ENCODE measurements around the gene NPFF. TPM values are rescaled to one million over a fixed set of nuclear protein-coding genes. Genes with fewer than 3 reads are reported as not detected.

The NPFF gene
- polyA plus RNA-seq, 1 donor (not counting 4 experiments of a cell fraction or from before 2014, with no cell fraction given) = not detected

DNA sequence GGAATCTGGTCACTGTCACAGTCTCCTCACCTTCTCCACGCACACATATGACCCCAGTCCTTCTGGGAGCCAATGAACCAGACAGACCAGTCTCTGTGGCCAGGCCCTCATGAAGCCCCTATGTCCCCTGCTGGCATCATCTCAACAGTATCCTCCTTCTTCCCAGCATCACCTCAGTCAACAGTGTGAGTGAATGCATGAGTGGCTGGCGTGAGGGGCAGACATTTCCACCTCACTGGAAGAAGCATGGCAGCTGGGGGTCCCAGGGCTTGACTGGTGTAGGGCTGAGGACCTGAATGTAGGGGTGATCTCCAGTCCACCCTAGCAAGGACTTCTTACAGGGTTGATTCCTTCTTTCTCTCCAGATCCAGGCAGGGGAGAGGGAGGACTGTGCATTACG lies 9.8 kb downstream of the NPFF start:
- H3K27ac ChIP-seq (ENCODE audit: control insufficient read depth, insufficient read depth, low read length) = no peak overlapping the region
- H3K36me3 ChIP-seq (ENCODE audit: control insufficient read depth in 2 of 2, extremely low read depth in 1 of 2, insufficient read depth in 2 of 2, low read length in 2 of 2) = no peaks in the 10 kb centered on the region
- H3K4me2 ChIP-seq (ENCODE audit: control insufficient read depth, extremely low read depth, insufficient read depth, low read depth, low read length) = no peak overlapping the region
- H2AFZ ChIP-seq (ENCODE audit: control insufficient read depth, low read length) = no peak overlapping the region
- TF ChIP-seq EZH2 (IDR thresholded peaks at IDR 0.05; ENCODE audit: low read length) = no peak
- TF ChIP-seq, protein P1, sequence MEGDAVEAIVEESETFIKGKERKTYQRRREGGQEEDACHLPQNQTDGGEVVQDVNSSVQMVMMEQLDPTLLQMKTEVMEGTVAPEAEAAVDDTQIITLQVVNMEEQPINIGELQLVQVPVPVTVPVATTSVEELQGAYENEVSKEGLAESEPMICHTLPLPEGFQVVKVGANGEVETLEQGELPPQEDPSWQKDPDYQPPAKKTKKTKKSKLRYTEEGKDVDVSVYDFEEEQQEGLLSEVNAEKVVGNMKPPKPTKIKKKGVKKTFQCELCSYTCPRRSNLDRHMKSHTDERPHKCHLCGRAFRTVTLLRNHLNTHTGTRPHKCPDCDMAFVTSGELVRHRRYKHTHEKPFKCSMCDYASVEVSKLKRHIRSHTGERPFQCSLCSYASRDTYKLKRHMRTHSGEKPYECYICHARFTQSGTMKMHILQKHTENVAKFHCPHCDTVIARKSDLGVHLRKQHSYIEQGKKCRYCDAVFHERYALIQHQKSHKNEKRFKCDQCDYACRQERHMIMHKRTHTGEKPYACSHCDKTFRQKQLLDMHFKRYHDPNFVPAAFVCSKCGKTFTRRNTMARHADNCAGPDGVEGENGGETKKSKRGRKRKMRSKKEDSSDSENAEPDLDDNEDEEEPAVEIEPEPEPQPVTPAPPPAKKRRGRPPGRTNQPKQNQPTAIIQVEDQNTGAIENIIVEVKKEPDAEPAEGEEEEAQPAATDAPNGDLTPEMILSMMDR (optimal IDR thresholded peaks at IDR 0.05 in 1 of 3, IDR thresholded peaks at IDR 0.05 in 1 of 3, conservative IDR thresholded peaks at IDR 0.05 in 1 of 3; ENCODE audit: extremely low read depth in 1 of 3, insufficient read depth in 2 of 3, low read length in 3 of 3) = no peak
- no peaks in the 10 kb centered on the region for H3K9me1 ChIP-seq (ENCODE audit: control insufficient read depth, extremely low read depth, insufficient read depth, low read length)
- dilution Hi-C loops (cut with MboI; ENCODE audit: extremely low pct_ligation_motif_present, low sequenced_read_pairs) = no loop called here
- H4K20me1 ChIP-seq (ENCODE audit: control insufficient read depth, extremely low read depth, insufficient read depth, low read length) = no peaks in the 10 kb centered on the region
- H3K4me3 ChIP-seq (ENCODE audit: control insufficient read depth in 2 of 3, extremely low read depth in 1 of 3, insufficient read depth in 2 of 3, low read depth in 1 of 3, low read length in 3 of 3) = no peak overlapping the region
- no peak overlapping the region for H3K9ac ChIP-seq (ENCODE audit: control insufficient read depth, extremely low read depth, insufficient read depth, low read length)
- H3K4me1 ChIP-seq (ENCODE audit: control insufficient read depth, extremely low read depth, insufficient read depth, low read length) = peaks cover 31% of the 10 kb centered on the region
- DNase-seq (ENCODE audit: low read depth, low spot score) (no peak), FAIRE-seq (no peak)
- peaks cover 7% of the 10 kb centered on the region for H3K79me2 ChIP-seq (ENCODE audit: control insufficient read depth, insufficient read depth, low read length)
- H3K27me3 ChIP-seq (ENCODE audit: control insufficient read depth, extremely low read depth, insufficient read depth, low read length) = no peaks in the 10 kb centered on the region
- H3K9me3 ChIP-seq (ENCODE audit: control insufficient read depth, low read depth, low read length) = no peaks in the 10 kb centered on the region

DNA sequence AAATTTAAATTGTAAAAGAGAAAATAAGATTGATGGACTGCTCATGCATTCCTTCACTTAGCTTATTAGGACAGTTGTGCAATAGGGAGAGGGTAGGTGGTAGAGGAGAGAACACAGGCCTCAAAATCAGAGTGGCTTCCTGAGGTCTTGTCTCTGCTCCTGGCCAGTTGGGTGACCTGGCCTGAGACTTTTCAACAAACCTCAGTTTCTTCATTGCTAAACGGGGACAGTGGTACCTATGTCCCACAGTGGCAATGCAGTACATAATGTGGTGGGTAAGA lies 10.6 kb downstream of the NPFF start:
- no peak overlapping the region for H3K4me3 ChIP-seq (ENCODE audit: control insufficient read depth in 2 of 3, extremely low read depth in 1 of 3, insufficient read depth in 2 of 3, low read depth in 1 of 3, low read length in 3 of 3)
- peaks cover 25% of the 10 kb centered on the region for H3K4me1 ChIP-seq (ENCODE audit: control insufficient read depth, extremely low read depth, insufficient read depth, low read length)
- H3K27me3 ChIP-seq (ENCODE audit: control insufficient read depth, extremely low read depth, insufficient read depth, low read length) = no peaks in the 10 kb centered on the region
- no peaks in the 10 kb centered on the region for H3K9me3 ChIP-seq (ENCODE audit: control insufficient read depth, low read depth, low read length)
- no peaks in the 10 kb centered on the region for H3K36me3 ChIP-seq (ENCODE audit: control insufficient read depth in 2 of 2, extremely low read depth in 1 of 2, insufficient read depth in 2 of 2, low read length in 2 of 2)
- dilution Hi-C loops (cut with MboI; ENCODE audit: extremely low pct_ligation_motif_present, low sequenced_read_pairs) = no loop called here
- H3K79me2 ChIP-seq (ENCODE audit: control insufficient read depth, insufficient read depth, low read length) = peaks cover 2% of the 10 kb centered on the region
- no peak overlapping the region for H3K27ac ChIP-seq (ENCODE audit: control insufficient read depth, insufficient read depth, low read length)
- no peak for FAIRE-seq
- no peaks in the 10 kb centered on the region for H4K20me1 ChIP-seq (ENCODE audit: control insufficient read depth, extremely low read depth, insufficient read depth, low read length)
- no peak for DNase-seq (ENCODE audit: low read depth, low spot score)
- H2AFZ ChIP-seq (ENCODE audit: control insufficient read depth, low read length) = no peak overlapping the region
- peak overlapping the region; percentile 7 for H3K4me2 ChIP-seq (ENCODE audit: control insufficient read depth, extremely low read depth, insufficient read depth, low read depth, low read length)
- TF ChIP-seq, protein P1 (optimal IDR thresholded peaks at IDR 0.05 in 1 of 3, IDR thresholded peaks at IDR 0.05 in 1 of 3, conservative IDR thresholded peaks at IDR 0.05 in 1 of 3; ENCODE audit: extremely low read depth in 1 of 3, insufficient read depth in 2 of 3, low read length in 3 of 3) = no peak
- TF ChIP-seq EZH2 (IDR thresholded peaks at IDR 0.05; ENCODE audit: low read length) = no peak
- no peak overlapping the region for H3K9ac ChIP-seq (ENCODE audit: control insufficient read depth, extremely low read depth, insufficient read depth, low read length)
- no peaks in the 10 kb centered on the region for H3K9me1 ChIP-seq (ENCODE audit: control insufficient read depth, extremely low read depth, insufficient read depth, low read length)

All from keratinocyte (primary cell).